DMS114 treated with DMSO at 0.1 percent for 48 hours (cell line): ENCODE measurements around the gene COL15A1.

Experiments
- DNase-seq: peaks from one replicate; lab custom pipeline; 2025; ENCODE audit not compliant: unreplicated experiment; lab: John Stamatoyannopoulos, UW

Gene COL15A1

DNA sequence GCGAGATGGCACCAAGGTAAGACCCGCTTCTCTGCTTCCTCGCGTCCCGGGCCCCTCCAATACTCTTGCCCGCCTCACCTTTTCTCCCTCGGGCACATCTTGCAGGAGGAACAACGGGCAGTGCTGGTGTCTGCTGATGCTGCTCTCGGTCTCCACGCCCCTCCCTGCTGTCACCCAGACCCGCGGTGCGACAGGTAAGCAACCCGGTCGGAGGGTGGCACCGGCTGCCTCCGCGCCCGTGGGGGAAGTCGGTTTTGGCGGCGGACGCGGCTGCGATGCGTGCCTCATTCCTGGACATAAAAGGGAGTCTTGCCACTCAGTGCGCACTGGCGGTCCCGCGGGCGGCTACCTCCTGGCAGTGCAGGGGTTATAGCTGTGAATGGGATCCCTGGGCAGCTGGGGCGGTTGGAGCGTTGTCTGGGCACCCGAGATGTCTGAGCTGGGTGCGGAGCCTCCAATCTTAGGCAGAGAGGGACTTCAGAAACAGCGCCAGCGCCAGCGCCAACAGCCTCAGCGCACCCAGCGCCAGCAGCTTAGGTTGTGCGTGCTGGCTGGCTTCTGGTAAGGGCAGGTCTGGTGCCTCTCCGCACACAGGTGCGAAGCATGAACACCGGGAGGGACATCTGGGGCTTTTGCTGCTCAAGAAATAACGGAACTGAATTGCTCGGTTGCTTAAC lies 488 bp downstream of the COL15A1 start:
- DNase-seq, result no peak

DNA sequence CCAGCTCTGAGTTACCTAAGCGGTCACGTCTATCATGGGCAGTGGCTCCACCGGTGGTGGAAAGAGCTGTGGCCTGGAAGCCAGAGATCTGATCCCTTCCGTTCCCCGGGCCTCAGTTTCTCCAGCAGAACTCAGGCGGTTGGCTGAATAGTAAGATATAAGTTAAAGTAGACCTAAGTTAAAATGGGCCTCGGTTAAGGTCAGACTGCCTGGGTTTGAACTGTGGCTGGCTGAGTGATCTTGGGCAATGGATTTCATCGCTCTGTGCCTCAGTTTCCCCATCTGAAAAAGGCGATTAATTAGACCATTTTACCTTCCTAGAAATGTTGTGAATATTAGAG lies 997 bp downstream of the COL15A1 start:
- no peak for DNase-seq

DNA sequence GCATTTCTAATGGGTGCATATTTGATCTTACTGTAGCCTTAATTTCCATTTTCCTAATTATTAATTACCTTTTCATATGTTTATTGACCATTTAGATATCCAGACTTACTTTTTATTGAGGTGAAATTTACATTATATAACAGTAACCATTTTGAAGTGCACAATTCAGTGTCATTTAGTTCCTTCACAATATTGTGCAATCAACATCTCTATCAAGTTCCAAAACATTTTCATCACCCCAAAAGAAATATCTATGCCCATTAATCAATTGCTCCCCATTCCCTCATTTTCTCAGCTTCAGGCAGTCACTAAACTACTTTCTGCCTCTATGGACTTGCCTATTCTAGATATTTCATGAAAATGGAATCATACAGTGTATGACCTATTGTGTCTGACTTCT lies 5.9 kb downstream of the COL15A1 start:
- DNase-seq, result no peak

DNA sequence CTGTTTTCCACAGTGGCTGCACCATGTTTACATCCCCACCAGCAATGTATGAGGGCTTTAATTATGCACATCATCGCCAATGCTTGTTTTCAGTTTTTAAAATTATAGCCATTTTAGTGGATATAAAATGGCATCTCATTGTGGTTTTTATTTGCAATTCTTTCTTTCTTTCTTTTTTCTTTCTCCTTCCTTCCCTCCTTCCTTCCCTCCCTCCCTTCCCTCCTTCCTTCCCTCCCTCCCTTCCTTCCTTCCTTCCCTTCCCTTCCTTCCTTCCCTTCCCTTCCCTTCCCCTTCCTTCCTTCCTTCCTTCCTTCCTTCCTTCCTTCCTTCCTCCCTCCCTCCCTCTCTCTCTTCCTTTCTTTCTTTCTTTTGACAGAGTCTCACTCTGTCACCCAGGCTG lies 6.6 kb downstream of the COL15A1 start:
- no peak for DNase-seq

DNA sequence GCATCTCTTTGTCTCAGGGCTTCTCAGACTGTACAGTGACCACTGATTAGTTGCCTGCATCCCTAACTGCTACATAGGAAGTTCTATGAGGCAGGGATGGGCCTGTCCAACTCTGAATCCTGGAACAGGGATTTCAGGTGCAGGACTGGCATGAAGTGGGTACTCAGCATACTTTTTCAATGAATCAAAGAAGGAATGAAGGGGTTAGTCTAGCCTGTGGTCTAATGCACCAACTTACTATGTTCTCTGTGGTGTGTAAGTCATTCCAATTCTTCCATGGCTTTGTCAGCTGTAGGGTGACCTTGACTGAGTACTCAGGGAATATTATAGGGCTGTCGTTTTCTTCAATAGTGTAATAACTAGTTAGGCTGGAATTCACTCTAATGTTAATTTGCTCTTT lies 8.3 kb downstream of the COL15A1 start:
- DNase-seq, result no peak

DNA sequence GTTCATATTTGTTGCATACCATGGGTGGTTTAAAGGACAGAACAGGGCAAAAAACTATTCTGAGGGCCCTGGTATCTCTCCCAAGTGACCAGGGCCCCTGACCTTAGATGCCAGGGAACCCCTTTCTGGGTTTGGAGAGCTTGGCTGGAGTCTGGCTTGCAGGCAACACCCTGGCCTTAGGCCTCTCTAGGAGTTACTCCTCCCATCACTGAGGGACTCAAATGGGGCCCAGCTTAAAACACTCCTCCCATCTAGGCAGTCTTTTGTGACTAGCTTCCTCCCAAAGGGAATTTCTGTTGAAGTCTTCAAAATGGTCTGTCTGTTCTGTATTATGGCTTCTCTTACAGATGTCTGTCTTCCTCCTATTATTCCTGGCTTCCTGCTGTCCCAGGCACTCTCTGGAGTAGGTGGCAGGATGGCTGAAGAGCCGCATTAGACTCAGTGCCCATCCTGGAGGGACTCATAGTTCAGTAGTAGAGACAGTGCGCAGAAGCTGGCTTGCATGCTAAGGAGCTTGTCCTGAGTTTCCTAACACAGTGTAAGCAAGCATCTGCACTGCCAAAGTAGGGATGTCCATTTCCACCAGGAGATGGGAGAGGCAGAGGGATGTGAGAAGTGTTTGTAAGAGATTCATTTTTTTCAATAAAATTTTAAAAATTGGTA lies 10.0 kb downstream of the COL15A1 start:
- no peak for DNase-seq

DNA sequence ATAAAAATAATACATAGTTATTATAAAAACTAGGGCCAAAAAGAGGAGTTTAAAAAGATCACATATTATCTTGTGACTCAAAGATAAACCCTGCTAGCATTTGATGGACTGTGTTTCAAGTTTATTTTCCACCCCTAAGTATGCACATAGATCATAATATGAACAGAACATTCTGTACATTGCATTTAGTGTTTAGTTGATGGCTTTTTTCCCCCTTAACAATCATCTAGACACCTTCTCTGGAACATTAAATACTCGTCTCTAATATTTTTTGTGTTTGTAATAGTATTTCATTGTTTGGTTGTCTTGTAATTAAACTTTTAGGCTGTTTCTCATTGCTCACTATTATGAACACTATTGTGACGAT lies 10.5 kb downstream of the COL15A1 start:
- no peak for DNase-seq

DNA sequence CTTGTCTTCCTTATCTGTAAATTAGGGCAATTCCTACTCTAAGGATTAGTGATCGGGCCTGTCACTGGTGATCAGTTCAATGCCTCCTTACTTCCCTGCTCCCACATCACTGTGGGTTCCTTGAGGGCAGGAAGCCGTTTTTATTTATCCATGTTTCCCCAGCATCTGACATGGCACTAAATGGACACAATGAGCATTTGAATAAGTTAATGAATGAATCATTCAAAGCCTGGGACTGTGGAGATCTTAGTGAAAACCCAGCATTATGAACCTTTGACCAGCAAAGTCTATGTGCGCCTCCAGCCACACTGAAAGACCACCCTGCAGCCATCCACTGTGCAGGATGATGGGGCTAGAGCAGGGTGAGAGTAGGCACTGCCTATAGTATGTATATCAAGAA lies 11.6 kb downstream of the COL15A1 start:
- DNase-seq, result no peak

DNA sequence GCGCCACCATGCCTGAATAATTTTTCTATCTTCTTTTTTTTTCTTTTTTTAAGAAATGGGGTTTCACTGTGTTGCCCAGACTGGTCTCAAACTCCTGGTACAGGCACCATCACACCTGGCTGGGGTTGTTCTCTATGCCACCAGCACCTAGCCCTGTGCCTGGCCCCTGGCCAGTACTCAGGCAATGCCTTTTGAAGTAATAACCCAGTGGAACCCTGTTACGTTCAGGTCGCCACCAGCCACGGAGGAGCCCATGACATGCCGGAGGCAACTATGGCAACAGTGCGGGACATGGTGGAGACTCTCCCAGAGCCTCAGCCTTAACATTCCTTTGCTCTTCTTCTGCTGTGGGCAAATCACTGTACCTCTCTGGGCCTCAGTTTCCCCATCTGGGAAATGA lies 14.1 kb downstream of the COL15A1 start:
- no peak for DNase-seq

DNA sequence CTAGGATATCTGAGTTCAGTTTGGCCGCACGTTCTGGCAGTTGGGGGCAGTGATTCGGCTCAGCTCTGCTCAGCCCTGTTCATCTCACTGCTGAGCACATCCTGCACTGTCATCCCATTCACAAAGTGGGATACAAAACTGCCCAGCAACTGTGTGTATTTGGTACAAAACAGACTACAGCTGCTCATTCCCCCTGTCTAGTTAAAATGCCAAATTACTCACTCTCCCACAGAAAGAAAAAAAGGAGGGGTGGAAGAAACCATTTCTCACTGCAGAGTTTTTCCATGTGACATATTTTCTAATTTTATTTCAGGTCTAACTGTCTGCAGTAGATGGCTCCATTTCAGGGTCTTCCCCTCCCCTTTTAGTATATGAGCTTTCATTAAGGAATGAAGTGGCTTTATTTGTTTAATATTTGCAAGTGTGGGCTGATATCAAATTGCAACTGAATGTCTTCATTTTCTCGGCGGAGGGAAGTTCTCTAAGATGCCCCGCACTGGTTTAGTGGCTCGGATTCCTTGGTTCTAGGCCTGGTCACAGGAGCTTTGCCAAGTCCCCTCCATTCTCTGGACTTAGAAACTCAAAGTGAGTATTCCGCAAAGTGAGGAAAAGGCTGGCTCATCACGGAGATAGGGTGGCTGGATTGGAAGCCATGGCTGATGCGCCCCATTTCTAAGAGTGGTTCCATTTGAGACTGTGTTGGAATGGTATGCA lies 14.7 kb downstream of the COL15A1 start:
- DNase-seq, result no peak

DNA sequence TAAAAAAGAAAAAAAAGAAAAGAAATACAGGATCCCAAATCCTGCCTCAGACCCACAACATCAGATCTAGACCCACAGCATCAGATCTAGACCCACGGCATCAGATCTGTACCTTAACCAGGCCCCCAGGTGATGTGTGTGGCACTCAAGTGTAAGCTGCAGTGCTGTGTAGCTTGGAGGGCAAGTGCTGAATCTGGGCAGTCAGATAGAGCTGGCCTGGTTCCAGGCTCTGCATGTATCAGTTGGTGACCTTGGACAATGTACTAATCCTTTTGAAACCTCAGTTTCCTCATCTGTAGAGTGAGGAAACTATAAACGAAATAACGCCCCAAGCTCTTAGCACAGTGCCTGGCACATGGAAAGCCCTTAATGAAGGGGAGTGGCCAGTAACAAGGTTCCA lies 16.7 kb downstream of the COL15A1 start:
- no peak for DNase-seq

DNA sequence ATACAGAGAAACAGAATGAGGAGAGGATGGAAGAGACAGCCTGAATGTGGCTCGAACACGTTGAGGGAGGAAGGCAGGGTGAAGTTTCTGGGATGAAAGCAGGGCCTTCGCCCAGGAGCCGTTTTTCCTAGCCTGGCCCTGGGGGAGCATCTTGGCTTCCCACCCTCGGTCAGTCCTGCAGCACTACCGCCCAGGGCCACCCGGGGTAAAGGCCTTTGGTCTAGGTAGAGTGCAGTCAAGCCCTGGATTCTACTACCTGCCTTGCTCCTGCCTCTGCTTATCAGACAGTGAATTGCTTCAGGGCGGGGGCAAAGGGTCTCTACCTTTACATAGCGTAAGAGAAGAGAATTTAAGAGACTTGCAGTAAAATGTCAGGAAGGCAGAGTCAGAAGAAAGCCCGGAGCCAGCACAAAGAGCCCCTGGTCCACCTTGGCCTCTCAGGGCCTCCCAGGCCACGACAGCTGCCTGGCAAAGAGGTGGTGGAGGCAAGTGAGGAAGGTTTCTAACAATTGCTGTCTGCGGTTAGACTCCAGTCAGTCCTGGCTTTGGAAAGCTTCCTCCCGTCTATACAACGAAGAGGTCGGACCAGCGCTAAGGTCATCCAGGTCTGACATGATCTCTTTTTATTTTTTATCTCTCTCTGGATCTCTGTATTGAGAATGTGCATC lies 17.9 kb downstream of the COL15A1 start:
- no peak for DNase-seq

DNA sequence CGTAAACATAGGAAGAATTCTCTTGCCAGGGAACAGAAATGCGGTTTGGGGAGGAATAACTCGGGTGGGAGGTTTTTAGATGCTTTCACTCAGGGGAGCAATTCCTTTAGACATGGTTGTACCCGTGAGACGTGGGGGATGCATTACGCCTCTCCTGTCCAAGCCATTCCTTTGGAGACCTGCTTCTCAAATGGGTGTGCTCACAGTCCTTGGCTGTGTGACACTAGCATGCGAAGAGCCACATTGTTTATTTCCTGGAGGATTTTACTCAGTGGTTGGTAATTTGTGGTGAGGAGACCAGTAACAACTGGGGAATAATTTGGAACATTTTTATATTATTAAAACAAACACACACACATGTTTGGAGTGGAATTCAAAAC lies 18.5 kb downstream of the COL15A1 start:
- DNase-seq, result no peak

DNA sequence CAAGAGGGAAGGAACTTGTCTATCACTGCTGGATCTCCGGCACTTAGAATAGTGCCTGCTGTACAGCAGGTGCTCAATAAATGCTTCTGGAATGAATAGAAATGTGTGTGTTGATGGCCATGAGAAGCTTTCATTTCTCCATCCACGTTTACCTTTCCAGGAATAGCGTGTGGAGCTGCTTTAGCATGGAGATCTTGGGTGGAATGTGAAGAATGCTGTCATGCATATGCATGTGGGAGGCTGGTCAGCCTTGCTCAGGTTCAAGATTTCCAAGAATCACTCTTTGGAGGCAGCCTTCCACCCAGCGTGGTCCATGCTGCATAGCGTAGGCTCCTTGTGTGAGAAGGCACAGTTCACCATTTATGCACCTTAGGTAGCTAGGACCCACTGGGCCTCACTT lies 19.2 kb downstream of the COL15A1 start:
- DNase-seq, result no peak

DNA sequence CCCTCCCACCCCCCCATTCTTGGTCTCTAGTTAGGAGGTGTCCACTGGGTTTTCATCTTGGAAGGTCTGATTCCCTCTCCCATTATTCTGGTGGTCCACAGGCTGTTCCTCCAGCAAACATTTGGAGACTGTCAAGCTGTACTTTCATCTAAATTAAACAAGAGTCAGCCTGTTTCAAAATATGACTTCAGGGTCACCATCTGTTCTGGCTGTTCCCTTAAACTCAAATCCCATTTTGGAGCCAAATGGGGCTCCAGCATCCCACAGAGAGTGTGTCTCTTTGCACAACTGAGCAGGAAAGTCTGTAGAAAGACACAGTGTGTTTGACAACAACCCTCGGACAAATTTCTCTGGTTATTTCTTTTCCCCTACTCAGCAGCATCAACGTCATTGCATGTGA lies 20.5 kb downstream of the COL15A1 start:
- DNase-seq, result no peak

DNA sequence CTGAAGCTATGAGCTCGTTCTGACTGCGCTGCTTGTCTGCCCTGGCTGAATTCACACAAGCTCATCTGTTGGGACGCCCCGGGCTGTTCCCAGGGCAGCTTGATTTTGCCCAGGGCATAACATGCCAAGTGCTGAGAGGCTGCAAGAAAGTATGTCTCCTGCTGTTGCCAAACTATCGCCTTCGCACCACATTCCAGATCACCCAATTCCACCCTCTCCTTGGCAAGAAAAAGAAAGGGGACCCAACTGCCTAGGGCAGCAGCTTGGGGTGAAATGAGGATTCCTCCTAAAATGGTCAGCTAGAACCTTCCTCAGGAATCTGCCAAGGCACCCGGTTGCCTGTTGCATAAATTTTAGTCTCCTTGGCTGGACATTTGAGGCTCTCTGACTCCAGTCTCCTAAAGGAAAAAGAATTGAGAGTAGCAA lies 21.2 kb downstream of the COL15A1 start:
- DNase-seq, result no peak

DNA sequence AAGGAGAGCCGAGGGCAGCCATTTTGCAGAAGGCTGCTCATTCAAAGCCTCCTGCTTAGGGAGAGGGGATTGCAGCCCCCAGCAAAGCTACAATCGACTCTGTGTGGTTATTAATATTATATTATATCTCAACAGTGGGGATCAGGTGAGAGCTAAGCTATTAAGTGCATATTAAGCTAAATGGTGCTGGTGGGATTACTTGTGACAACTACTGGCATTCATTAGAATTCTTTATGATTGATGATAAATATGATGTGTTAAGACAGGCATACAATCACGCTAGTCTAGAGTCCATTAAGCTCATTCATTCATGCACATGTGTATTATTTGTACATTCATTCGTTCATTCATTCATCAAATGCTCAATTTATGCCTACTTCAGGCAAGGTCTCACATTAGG lies 23.0 kb downstream of the COL15A1 start:
- DNase-seq, result no peak

DNA sequence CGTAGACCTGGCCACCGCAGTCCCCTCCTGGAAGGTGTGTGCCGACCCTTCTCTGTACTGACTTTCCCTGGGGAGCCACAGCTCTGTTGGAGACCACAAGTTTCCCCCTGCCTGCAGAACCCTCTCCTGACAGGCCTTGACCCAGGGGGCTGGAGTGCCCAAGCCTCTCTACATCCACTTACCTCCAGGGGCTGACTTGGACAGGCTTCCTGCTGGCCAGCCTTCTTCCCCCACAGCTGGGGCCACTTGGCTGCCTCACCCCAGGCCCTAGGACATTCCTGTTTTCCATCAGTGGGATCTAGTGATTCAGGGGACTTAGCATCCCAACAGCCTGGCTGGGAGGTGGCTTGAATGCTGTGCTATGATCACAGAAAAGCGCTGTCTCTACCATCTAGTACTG lies 23.6 kb downstream of the COL15A1 start:
- no peak for DNase-seq

DNA sequence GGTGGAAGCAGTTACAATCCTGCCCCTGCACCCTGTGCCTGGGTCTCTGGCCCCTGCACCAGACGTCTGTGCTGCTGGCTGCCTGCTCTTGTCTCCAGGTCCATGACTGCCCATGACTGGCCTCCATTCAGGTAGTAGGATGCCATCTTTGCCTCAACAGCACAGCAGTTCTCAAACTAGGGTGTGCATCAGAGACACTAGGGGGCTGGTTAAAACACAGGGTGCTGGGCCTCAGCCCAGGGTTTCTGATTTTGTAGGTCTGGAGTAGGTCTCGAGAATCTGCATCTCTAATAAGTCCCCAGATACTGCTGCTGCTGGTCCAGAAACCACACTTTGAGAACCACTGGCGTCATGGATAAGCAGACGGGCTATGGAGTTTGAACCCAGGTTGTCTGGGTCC lies 24.0 kb downstream of the COL15A1 start:
- no peak for DNase-seq

DNA sequence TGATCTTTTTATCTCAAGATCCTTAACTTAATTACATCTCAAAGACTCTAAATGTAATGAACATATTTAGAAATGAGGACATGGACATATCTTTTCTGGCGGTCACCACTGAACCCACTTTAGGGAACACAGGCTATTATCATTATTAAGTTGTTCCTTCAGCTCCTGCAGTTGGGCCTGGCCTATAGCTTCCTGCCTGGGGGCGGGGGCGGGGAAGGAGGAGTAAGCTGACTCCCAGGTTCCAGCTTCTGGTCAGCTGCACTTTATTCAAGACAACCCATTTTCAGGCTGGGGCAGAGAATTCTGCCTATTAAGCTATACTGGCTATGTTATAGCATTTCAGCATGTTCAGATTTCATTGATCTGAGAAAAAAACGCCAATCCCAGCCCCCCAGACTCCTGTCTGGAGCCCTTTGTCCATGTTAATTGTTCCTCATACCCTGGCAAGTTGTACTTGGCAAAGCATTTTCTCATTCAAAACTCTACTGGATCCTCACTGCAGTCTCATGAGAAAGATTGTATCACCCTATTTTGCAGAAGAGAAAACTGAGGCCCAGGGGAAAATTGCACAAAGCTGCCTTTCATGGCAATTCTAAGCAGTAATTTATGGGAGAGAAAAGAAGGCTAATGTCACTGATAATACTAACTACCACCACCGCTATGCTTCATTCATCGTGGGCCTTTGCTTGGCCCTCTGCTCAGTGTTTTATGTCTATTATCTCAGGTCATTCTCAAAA lies 25.1 kb downstream of the COL15A1 start:
- no peak for DNase-seq

DNA sequence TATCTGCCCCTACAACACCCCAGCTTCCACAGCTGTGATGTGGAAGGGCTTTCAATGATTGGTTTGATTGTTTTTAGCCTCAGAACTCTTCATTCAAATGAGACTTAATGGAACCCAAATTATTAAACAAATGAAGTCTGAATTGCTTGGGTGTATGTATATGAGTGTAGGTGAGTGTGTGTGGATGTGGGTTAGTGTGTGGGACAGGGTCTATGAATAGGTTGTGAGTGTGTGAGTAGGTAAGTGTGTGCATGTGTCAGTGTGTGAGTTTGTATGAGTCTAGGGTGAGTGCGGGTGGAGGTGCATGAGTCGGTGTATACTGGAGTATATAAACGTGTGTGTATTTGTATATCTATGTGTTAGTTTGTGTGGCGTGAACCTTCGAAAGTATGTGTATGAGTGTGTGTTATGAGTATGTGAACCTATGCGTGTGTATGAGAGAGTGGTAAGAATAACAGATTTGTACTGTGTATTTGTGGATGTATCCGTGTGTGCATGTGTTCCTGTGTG lies 26.9 kb downstream of the COL15A1 start:
- DNase-seq, result no peak
